NCI-H460 (cell line): ENCODE results near the gene RECK. TPM values are rescaled to one million over a fixed set of nuclear protein-coding genes. Genes with fewer than 3 reads are reported as not detected.
A peak's percentile ranks its signal among the peaks of the same experiment; 100 is the strongest.
"Not testable (repeated sequence)": the region's sequence is repeated elsewhere in the genome, so short reads cannot be mapped to it uniquely, and the experiment has no call there.

Experiments
- DNase-seq: peaks from one replicate; pipeline ENCODE4 v3.0.0-alpha.2; 2016; ENCODE audit warnings: low read depth; ENCODE audit errors: extremely low read depth
- polyA plus RNA-seq: library from polyadenylated mRNA; depleted of rRNA; stranded (reverse); fragments of >200 nt; gene quantifications from 2 replicates; pipeline ENCODE4 v1.2.3, GENCODE V29; 2014; cell fraction: nucleus; rRNA removed
- total RNA-seq: library from RNA; depleted of rRNA; stranded (reverse); fragments of >200 nt; shearing (Covaris generic); gene quantifications from 2 replicates; pipeline ENCODE4 v1.2.3, GENCODE V29; 2014; rRNA removed

Gene RECK, protein sequence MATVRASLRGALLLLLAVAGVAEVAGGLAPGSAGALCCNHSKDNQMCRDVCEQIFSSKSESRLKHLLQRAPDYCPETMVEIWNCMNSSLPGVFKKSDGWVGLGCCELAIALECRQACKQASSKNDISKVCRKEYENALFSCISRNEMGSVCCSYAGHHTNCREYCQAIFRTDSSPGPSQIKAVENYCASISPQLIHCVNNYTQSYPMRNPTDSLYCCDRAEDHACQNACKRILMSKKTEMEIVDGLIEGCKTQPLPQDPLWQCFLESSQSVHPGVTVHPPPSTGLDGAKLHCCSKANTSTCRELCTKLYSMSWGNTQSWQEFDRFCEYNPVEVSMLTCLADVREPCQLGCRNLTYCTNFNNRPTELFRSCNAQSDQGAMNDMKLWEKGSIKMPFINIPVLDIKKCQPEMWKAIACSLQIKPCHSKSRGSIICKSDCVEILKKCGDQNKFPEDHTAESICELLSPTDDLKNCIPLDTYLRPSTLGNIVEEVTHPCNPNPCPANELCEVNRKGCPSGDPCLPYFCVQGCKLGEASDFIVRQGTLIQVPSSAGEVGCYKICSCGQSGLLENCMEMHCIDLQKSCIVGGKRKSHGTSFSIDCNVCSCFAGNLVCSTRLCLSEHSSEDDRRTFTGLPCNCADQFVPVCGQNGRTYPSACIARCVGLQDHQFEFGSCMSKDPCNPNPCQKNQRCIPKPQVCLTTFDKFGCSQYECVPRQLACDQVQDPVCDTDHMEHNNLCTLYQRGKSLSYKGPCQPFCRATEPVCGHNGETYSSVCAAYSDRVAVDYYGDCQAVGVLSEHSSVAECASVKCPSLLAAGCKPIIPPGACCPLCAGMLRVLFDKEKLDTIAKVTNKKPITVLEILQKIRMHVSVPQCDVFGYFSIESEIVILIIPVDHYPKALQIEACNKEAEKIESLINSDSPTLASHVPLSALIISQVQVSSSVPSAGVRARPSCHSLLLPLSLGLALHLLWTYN
- 3.6 and 6.0 TPM in 2 replicates for total RNA-seq
- polyA plus RNA-seq: 4.3 and 6.6 TPM in 2 replicates

GRCh38 chr9:36036780-36037548 is at the start of gene RECK:
TSS of gene RECK (plus strand) at chr9:36036913. CDS start at chr9:36036999, 86 bp downstream.
- DNase-seq: peak; percentile 39

GRCh38 chr9:35990155-35990554 is 46.6 kb upstream of the RECK start:
- DNase-seq: no peak

GRCh38 chr9:35993136-35993535 is 43.6 kb upstream of the RECK start:
- DNase-seq: not testable (repeated sequence)

GRCh38 chr9:35993976-35994720 is 42.6 kb upstream of the RECK start:
- no peak for DNase-seq

DNA sequence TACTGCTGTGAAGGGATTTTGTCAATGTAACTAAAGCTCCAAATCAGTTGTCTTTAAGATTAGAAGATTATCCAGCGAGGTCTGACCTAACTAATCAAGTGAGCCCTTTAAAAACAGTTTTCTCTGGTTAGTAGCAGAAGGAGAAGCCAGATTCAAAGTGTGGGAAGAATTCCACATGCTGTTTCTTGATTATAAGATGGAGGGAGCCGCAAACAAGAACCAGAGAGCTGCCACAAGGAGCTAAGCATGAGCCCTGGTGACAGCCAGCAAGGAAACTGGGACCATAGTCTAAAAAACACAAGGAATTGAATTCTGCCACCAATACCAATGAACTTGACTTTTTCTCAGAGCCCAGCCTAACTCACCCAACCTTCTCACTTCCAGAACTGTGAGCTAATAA is 41.8 kb upstream of the RECK start:
- DNase-seq: no peak

GRCh38 chr9:35996358-35996970 is 40.2 kb upstream of the RECK start:
- DNase-seq: no peak

DNA sequence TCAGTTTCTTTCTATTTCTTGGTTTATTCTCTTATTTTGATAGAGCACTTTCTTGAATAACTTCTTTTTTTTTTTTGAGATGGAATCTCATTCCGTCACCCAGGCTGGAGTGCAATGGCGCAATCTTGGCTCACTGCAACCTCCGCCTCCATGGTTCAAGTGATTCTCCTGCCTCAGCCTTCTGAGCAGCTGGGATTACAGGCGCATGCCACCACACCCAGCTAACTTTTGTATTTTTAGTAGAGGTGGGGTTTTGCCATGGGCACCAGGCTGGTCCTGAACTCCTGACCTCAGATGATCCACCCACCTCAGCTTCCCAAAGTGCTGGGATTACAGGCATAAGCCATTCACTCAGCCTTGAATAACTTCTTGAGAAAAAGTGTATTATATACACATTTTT is 39.7 kb upstream of the RECK start:
- DNase-seq: not testable (repeated sequence)

DNA sequence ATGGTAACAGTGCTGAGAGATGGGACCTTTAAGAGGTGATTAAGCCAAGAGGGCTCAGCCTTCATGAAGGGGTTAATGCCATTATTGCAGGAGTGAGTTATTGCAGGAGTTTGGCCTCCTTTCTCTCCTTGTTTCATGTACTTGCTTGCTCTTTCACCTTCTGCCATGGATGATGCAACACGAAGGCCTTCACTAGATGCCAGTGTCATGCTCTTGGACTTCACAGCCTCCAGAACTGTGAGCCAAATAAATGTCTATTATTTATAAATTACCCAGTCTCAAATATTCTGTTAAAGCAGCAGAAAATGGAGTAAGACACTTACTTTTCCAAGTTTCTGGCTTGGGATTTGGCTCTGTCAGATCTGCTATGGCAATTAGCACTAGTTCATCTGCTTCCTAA is 38.4 kb upstream of the RECK start:
- no peak for DNase-seq

DNA sequence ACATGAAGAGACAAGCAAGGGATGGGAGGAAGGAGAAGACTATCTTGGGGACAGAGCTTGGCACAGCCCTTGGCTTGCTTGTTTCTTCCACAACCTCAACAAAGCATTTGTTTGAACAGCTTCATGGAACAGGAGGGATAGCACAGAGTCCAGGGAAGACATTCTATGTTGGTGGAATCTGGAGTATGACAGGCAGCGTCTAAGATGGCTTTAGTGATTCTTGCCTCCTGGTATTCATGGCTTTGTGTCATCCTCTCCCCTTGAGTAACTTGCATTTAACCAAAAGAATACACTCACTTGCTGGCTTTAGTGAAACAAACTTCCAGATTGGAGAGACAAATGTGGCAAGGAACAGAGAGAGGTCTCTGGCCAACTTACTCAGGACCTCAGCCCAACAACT is 30.8 kb upstream of the RECK start:
- DNase-seq: no peak

DNA sequence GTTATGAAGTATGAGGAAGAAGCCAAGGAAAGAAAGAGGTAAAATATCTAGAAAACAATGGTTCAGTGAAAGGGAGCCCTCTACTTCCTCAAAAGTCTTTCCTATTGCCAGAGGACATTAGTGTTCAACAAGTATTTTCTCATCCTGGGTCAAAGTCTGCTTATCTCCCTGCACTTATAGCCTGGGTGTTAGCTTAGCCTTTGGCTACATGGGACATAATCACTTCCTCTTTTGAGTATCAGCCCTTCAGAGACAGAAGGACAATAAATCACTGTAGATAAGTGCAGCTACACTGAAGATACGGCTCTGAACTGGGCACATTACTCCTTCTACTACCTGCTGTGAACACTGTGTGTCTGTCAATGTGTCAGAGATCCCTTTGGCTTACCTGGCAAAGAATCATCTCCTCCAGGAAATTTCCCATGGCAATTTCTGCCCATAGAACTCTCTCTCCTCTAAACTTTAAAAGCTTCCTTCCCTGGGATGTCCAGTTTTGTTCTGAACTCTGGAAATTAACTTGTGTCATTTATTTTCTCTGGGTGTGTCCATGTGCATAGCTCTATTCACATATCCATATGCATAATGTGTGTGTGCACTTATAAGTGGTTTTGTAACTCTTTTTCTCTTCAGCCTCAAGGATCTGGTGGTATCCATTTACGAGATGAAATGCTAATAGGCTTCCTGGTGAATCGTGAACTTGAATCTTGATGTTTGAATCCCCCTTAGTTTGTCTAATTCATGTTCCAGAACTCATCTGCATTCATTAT is 30.0 kb upstream of the RECK start:
- no peak for DNase-seq

DNA sequence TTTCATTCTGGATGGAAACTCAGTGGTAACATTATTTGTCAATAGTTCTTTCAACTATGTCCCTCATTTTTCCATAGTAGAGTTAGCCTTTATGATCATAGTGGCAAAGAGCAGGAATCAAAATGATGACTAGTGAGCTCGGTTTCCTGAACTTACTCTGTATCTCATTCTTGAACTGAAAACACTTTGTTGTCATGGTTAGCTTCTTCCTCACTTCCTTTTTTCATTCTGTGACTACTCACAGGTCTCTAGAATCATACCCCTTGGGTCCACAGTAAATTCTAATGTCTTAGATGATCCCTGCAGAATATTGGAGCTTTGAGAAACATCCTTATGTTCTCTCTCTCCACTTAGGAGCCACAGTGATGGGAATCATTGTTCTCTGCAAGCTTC is 29.4 kb upstream of the RECK start:
- no peak for DNase-seq

GRCh38 chr9:36007852-36008251 is 28.9 kb upstream of the RECK start:
- no peak for DNase-seq

- DNase-seq: peak; percentile 65
Measured at GRCh38 chr9:36008774-36009300, 27.9 kb upstream of the RECK start.

DNA sequence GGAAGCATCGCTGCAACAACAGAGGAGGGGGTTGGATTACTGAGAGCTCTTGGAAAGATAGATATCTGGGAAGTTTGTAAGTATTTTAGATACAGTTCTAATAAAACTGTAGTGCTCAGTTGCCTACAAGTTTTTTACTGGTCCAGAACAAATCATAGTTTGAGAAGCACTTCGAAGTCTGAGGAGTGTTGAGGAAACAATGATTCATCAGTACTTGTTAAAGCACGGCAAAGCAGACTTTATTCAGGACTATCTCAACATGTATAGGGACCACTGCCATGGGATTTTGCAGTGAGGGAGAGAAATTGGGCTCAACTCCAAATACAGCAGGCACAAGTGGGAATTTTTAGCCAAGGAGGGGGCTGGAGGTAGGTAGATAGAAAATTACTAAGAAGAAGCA is 25.3 kb upstream of the RECK start:
- no peak for DNase-seq

- DNase-seq: no peak
Measured at GRCh38 chr9:36017278-36017677, 19.4 kb upstream of the RECK start.

DNA sequence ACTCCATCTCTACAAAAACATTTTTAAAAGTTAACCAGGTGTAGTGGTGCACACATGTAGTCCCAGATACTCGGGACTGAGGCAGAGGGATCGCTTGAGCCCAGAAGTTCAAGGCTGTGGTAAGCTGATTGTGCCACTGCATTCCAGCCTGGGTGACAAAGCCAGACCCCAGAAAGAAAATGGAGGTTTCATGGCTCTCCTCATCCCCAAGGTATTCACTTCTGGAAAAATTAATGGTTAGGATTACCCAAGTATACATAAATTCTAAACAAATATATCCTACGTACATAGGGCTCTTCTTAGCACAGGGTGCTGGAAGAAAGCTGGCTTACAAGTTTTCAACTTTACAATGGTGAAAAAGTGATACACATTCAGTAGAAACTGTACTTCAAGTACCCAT is 18.6 kb upstream of the RECK start:
- no peak for DNase-seq

- DNase-seq: no peak
Measured at GRCh38 chr9:36018891-36019720, 17.6 kb upstream of the RECK start.

DNA sequence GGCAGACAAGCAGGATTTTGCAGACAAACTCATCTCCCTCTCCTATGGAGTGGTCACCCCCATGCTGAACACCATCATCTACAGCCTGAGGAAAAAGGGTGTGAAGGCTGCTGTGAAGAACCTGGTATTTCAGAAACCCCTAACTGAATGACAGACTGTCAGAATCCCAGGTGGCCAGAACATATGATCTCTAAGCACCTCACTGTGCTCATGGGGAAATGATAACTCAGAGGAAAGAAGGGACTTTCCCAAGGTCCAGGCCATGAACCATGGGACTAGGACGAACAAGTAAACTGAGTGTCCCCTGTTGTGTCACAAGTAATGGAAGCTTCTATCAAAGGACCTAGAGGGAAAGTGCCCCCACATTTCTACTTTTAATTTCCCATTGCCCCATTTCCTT is 14.7 kb upstream of the RECK start:
- DNase-seq: no peak
